ENCODE data around the gene CUX1. TPM values are rescaled to one million over a fixed set of nuclear protein-coding genes. Genes with fewer than 3 reads are reported as not detected.
"Not testable (repeated sequence)": the region's sequence is repeated elsewhere in the genome, so short reads cannot be mapped to it uniquely, and the experiment has no call there.

Gene CUX1
- total RNA-seq, 4 donors from 2014 or later: 58.2 to 295 (median 76.9) TPM

DNA sequence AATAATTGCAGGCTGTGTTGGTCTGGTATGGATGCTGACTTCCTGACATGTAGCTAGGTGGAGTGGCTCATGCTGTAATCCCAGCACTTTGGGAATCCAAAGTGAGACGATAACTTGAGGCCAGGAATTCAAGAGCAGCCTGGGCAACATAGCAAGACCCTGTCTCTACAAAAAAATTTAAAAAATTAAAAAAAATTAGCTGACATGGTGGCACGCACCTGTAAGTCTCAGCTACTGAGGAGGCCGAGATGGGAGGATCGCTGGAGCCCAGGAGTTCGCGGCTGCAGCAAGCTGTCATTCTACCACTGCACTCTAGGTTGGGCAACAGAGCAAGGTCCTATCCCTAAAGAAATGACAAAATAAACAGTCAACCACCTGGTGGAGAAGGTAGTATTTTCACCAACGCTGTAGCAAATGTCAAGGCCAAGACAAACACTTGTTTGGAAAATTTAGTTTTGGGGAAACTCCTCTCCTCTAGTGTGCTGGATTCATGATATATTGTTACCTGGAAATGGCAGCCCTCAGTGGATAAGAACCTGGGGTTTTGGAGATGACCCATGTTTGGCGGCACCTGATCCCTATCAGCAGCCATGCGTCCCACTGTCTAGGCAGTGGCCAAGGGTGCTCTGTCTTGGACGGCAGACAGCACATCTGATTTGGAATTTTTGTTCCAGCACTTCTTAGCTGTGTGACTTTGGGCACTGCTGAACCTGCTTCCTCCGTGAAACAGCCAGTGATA, 29.5 kb downstream of the CUX1 start:
- Histone ChIP-seq H3K27me3 (no peaks in the 10 kb centered on the region), H3K4me3 (no peak overlapping the region), H3K9me3 (no peaks in the 10 kb centered on the region), H3K27ac (no peak overlapping the region), H3K36me3 (no peaks in the 10 kb centered on the region), H3K4me1 (peaks cover 0 to 2% of the 10 kb centered on the region in 2 donors)
- TF ChIP-seq, protein P1, sequence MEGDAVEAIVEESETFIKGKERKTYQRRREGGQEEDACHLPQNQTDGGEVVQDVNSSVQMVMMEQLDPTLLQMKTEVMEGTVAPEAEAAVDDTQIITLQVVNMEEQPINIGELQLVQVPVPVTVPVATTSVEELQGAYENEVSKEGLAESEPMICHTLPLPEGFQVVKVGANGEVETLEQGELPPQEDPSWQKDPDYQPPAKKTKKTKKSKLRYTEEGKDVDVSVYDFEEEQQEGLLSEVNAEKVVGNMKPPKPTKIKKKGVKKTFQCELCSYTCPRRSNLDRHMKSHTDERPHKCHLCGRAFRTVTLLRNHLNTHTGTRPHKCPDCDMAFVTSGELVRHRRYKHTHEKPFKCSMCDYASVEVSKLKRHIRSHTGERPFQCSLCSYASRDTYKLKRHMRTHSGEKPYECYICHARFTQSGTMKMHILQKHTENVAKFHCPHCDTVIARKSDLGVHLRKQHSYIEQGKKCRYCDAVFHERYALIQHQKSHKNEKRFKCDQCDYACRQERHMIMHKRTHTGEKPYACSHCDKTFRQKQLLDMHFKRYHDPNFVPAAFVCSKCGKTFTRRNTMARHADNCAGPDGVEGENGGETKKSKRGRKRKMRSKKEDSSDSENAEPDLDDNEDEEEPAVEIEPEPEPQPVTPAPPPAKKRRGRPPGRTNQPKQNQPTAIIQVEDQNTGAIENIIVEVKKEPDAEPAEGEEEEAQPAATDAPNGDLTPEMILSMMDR (IDR thresholded peaks at IDR 0.05): no peak
- no peak for TF ChIP-seq POLR2A (IDR thresholded peaks at IDR 0.05)
- intact Hi-C loops (cut with DNase I; ENCODE audit: low total_unique reads): no loop called here
- DNase-seq: no peak

DNA sequence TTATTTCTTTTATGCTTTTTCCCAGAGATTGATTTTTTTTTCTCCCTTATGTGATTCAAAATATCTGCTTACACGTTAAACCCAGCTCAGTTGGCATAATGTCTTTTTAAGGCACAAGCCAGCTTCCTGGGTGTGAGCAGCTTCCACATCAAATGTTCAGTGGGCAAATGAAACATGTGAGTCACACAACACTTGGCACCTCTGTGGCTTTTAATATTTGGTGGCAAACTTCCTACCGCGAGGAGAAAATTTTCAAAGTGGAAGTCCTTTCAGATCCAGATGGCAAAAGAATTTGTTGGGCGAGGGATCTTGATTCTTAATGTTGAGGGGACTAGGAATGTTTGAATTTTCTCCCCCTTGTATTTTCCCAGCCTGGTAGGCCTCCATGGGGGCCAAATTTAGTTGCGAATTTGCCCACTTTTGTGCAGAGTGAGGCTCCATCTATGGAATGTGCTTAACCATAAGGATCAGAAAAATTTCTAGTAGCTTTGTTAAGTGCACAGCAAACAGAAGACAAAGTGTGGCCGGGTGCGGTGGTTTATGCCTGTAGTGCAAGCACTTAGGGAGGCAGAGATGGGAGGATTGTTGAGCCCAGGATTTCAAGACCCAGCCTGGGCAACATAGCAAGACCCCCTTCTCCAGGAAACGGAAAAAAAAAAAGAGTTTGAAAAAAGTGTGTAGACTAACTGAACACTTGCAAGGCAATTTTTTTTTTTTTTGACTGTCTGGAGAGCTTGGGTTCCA, 31.0 kb downstream of the CUX1 start:
- Histone ChIP-seq H3K27ac (no peak overlapping the region), H3K4me3 (no peak overlapping the region), H3K36me3 (no peaks in the 10 kb centered on the region), H3K27me3 (no peaks in the 10 kb centered on the region), H3K9me3 (no peaks in the 10 kb centered on the region), H3K4me1 (no peaks in the 10 kb centered on the region)
- DNase-seq: no peak
- intact Hi-C loops (cut with DNase I; ENCODE audit: low total_unique reads): no loop called here
- TF ChIP-seq, protein P1 (IDR thresholded peaks at IDR 0.05): no peak
- no peak for TF ChIP-seq POLR2A (IDR thresholded peaks at IDR 0.05)

DNA sequence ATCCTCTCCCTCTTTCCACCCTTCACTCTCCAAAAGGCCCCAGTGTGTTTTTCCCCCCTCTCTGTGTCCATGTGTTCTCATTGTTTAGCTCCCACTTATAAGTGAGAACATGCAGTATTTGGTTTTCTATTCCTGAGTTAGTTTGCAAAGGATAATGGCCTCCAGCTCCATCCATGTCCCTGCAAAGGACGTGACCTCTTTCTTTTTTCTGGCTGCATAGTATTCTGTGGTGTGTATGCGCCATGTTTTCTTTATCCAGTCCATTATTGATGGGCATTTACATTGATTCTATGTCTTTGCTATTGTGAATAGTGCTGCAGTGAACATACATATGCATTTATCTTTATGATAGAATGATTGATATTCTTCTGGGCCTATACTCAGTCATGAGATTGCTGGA, 31.9 kb downstream of the CUX1 start:
- intact Hi-C loops (cut with DNase I; ENCODE audit: low total_unique reads); H3K27me3 ChIP-seq; H3K9me3 ChIP-seq: not testable (repeated sequence)

DNA sequence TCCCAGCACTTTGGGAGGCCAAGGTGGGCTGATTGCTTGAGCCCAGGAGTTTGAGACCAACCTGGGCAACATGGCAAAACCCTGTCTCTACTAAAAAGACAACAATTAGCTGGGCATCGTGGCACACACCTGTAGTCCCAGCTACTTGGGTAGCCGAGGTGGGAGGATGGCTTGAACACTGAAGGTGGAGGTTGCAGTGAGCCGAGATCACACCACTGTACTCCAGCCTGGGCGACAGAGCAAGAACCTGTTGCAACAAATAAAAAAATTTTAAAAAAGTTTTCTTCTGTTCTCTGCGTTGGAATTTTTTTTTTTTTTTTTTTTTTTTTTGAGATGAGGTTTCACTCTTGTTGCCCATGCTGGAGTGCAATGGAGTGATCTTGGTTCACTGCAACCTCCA, 34.9 kb downstream of the CUX1 start:
- intact Hi-C loops (cut with DNase I; ENCODE audit: low total_unique reads); H3K9me3 ChIP-seq; H3K27me3 ChIP-seq; H3K4me3 ChIP-seq; DNase-seq; H3K4me1 ChIP-seq; H3K27ac ChIP-seq; H3K36me3 ChIP-seq: not testable (repeated sequence)

More for the DNA sequence above, 31.9 kb downstream of the CUX1 start:
- not testable (repeated sequence) for H3K27ac ChIP-seq, H3K36me3 ChIP-seq, H3K4me3 ChIP-seq, DNase-seq, H3K4me1 ChIP-seq

DNA sequence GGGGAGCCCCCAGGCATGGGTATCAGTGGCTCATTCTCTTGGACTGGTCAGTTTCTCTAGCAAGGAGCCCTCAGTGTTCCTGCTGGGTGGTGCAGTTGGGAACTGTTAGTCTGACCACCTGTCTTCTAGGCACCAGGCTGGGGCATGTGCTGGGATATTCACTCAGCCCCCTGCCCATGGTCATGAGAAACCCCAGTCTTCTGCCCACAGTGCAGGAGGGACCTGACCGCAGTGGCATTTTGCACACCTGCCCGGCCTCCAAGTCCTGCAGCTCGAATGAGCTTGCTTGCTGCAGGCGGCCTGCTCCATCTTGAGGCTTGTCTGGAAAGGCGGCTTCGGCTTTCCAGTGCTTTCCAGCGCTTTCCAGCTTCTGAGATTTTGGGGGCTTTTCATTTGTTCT, 36.3 kb downstream of the CUX1 start:
- no peak for TF ChIP-seq POLR2A (IDR thresholded peaks at IDR 0.05)
- TF ChIP-seq, protein P1 (IDR thresholded peaks at IDR 0.05): no peak
- intact Hi-C loops (cut with DNase I; ENCODE audit: low total_unique reads): no loop called here
- no peaks in the 10 kb centered on the region for H3K9me3 ChIP-seq
- no peak overlapping the region for H3K4me3 ChIP-seq
- DNase-seq: no peak
- peaks cover 0 to 5% of the 10 kb centered on the region in 2 donors for H3K4me1 ChIP-seq
- no peaks in the 10 kb centered on the region for H3K27me3 ChIP-seq
- no peak overlapping the region for H3K27ac ChIP-seq
- no peaks in the 10 kb centered on the region for H3K36me3 ChIP-seq

Data from uterus (tissue), 4 donors.